ENCODE results near the gene DIS3L2. TPM values are rescaled to one million over a fixed set of nuclear protein-coding genes. Genes with fewer than 3 reads are reported as not detected.

DIS3L2 gene
- total and polyA plus RNA-seq, 2 of the 4 experiments (the other 2 are of a cell fraction) = 14.7 to 19.2 TPM

- Histone ChIP-seq H3K9me1 (ENCODE audit: insufficient read depth, low read length) (peaks cover 5% of the 10 kb centered on the region; the same call in 1 of the 2 replicates), H3K27ac (ENCODE audit: insufficient read depth, low read length) (no peak overlapping the region), H3K27me3 (ENCODE audit: control insufficient read depth, insufficient read depth, low read length) (no peaks in the 10 kb centered on the region), H2AK5ac (ENCODE audit: low read depth, low read length) (no peak overlapping the region), H3K79me1 (ENCODE audit: low read depth in 1 of 2, low read length in 2 of 2) (no peaks in the 10 kb centered on the region), H4K8ac (ENCODE audit: low read depth in 2 of 2, low read length in 2 of 2) (no peak overlapping the region), H3K9ac (ENCODE audit: low read depth, low read length) (no peak overlapping the region), H3K4me1 (ENCODE audit: control insufficient read depth, insufficient read depth, low read length) (no peaks in the 10 kb centered on the region), H3K18ac (ENCODE audit: low read depth, low read length) (no peak overlapping the region), H4K5ac (ENCODE audit: low read depth, low read length) (no peak overlapping the region), H3K4me3 (ENCODE audit: insufficient read depth, low read depth, low read length) (no peak overlapping the region), H3K4ac (ENCODE audit: low read depth, low read length) (no peak overlapping the region), H4K91ac (ENCODE audit: insufficient read depth, low read depth, low read length) (no peak overlapping the region), H4K20me1 (ENCODE audit: insufficient read depth, low read length) (no peaks in the 10 kb centered on the region), H3K14ac (replicated peaks; ENCODE audit: low read depth, low read length) (no peak overlapping the region), H2AK9ac (replicated peaks; ENCODE audit: low read depth, low read length, poor library complexity) (no peak overlapping the region), H3K4me2 (ENCODE audit: low read depth, low read length) (no peak overlapping the region), H2BK15ac (ENCODE audit: low read depth, low read length) (no peak overlapping the region), H2BK5ac (ENCODE audit: low read depth, low read length, poor library complexity, severe bottlenecking) (no peak overlapping the region), H3K36me3 (ENCODE audit: control insufficient read depth, insufficient read depth, low read length) (no peaks in the 10 kb centered on the region), H2BK20ac (ENCODE audit: low read depth, low read length) (no peak overlapping the region), H3K56ac (ENCODE audit: extremely low read depth, insufficient read depth, low read length) (no peak overlapping the region), H3K9me3 (ENCODE audit: control insufficient read depth, insufficient read depth, low read length) (no peaks in the 10 kb centered on the region), H2AFZ (replicated peaks; ENCODE audit: low read length, poor library complexity) (no peak overlapping the region), H3K23ac (ENCODE audit: low read depth, low read length) (no peak overlapping the region), H2BK120ac (ENCODE audit: low read depth, low read length) (no peak overlapping the region)
- CTCF ChIA-PET = interaction anchor here (1.2 kb wide), 1 partner anchor 18 kb away, joined by 3 read pairs; no protein-coding TSS in a partner anchor
- no CpG with 5 or more reads among the region's 3 CpGs for WGBS, 2 experiments (ENCODE audit: extremely low coverage in 2 of 2, insufficient read length in 1 of 2)
- in situ Hi-C loops (cut with MboI; ENCODE audit: low sequenced_read_pairs) (no loop called here), intact Hi-C loops (cut with micrococcal nuclease) (no loop called here), dilution Hi-C loops (cut with HindIII; ENCODE audit: low sequenced_read_pairs, unreplicated experiment) (no loop called here)
- DNase-seq (no peak), ATAC-seq (ENCODE audit: low read depth) (no peak)
- POLR2A ChIA-PET (ENCODE audit: unreplicated experiment) = no interaction called here
- no TSS peak for BruUV-seq (replicated peaks)
- TF ChIP-seq CHD1 (IDR thresholded peaks at IDR 0.05; ENCODE audit: low read depth, low read length) = no peak
- no peak for TF ChIP-seq POLR2A (IDR thresholded peaks at IDR 0.05; ENCODE audit: low read depth, low read length)
- no peak for TF ChIP-seq CTCF (conservative IDR thresholded peaks at IDR 0.05; ENCODE audit: low read depth, low read length)
- TF ChIP-seq USF2 (IDR thresholded peaks at IDR 0.05; ENCODE audit: low read depth, low read length) = no peak
- TF ChIP-seq MXI1 (IDR thresholded peaks at IDR 0.05; ENCODE audit: borderline replicate concordance, low read depth, low read length) = no peak
- TF ChIP-seq SMC3 (IDR thresholded peaks at IDR 0.05; ENCODE audit: low read depth, low read length) = no peak
- TF ChIP-seq RCOR1 (IDR thresholded peaks at IDR 0.05; ENCODE audit: insufficient replicate concordance, low read length) = no peak
- TF ChIP-seq ELK1 (IDR thresholded peaks at IDR 0.05; ENCODE audit: borderline replicate concordance, low read depth, low read length) = no peak
- TF ChIP-seq BHLHE40 (IDR thresholded peaks at IDR 0.05; ENCODE audit: low read depth, low read length) = no peak
- TF ChIP-seq NFE2L2 (IDR thresholded peaks at IDR 0.05; ENCODE audit: low read depth, low read length) = no peak
- no peak for TF ChIP-seq RAD21 (IDR thresholded peaks at IDR 0.05; ENCODE audit: low read length)
Measured at GRCh38 chr2:232308986-232309385, 347.5 kb downstream of the DIS3L2 start.
